HepG2 (cell line): Measurements from ENCODE around the gene SAMD5.

Experiments
- ATF7 ChIP-seq, 2 experiments: fragments of 450-650 bp in 1 of 2; sonication (generic) in 1 of 2; formaldehyde crosslinking in 1 of 2; IDR thresholded peaks; 2 replicates each; pipeline versions ENCODE4 v1.4.0 to v1.6.1; 2016 to 2020; ENCODE audit warnings: antibody characterized with exemption in 1 of 2, mild to moderate bottlenecking in 1 of 2, missing genetic modification reagents in 1 of 2
- NONO ChIP-seq, 2 experiments: fragments of 450-650 bp in 1 of 2; sonication (generic) in 1 of 2; formaldehyde crosslinking in 1 of 2; IDR thresholded peaks in 1 of 2; conservative IDR thresholded peaks in 1 of 2; 2 replicates each; pipeline versions ENCODE4 v1.6.1 to v1.8.0; 2017 to 2022; ENCODE audit warnings: mild to moderate bottlenecking in 1 of 2, missing genetic modification reagents in 1 of 2, moderate library complexity in 1 of 2
- ZNF124 ChIP-seq: sonication (generic); formaldehyde crosslinking; IDR thresholded peaks from 2 replicates; pipeline ENCODE4 v1.4.0; 2020; ENCODE audit warnings: missing genetic modification reagents
- ZNF777 ChIP-seq: sonication (generic); formaldehyde crosslinking; IDR thresholded peaks from 2 replicates; pipeline ENCODE4 v1.4.0; 2020; ENCODE audit warnings: missing genetic modification reagents
- ZNF839 ChIP-seq: sonication (generic); formaldehyde crosslinking; IDR thresholded peaks from 2 replicates; pipeline ENCODE4 v1.4.0; 2020; ENCODE audit warnings: missing genetic modification reagents, mild to moderate bottlenecking, borderline replicate concordance
- TF ChIP-seq, protein P1 (sequence below): sonication (generic); formaldehyde crosslinking; IDR thresholded peaks from 2 replicates; pipeline ENCODE4 v1.5.0; 2020; ENCODE audit warnings: mild to moderate bottlenecking, missing genetic modification reagents, moderate library complexity

DNA sequence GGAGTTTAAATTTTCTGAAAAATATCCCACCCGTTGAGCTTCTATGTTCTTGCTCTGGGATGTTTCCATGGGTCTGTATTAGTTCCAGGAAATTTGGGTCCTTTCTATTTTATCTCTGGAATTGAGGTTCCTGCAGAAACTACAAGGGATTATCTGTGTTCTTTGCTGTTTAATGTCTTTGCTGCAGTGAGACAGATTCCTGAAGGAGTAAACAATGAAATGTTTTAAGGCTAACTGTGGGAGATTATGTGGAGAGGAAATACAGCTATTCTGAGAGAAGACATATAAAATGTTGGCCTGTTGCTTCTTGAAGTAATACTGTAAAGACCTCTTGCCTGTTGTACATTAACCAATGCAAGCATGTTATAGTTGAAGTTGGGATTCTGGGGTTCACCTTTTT, 43.5 kb downstream of the SAMD5 start:
- no peak for TF ChIP-seq ZNF777
- no peak for TF ChIP-seq ATF7 (IDR thresholded peaks at IDR 0.05)
- TF ChIP-seq ATF7 (CRISPR knock-in tag; IDR thresholded peaks at IDR 0.05) = no peak
- no peak for TF ChIP-seq ZNF124 (CRISPR knock-in tag)
- no peak for TF ChIP-seq ZNF839 (CRISPR knock-in tag)
- TF ChIP-seq NONO (IDR thresholded peaks at IDR 0.05) = no peak
- TF ChIP-seq NONO (CRISPR knock-in tag; conservative IDR thresholded peaks at IDR 0.05) = no peak
- TF ChIP-seq, protein P1, sequence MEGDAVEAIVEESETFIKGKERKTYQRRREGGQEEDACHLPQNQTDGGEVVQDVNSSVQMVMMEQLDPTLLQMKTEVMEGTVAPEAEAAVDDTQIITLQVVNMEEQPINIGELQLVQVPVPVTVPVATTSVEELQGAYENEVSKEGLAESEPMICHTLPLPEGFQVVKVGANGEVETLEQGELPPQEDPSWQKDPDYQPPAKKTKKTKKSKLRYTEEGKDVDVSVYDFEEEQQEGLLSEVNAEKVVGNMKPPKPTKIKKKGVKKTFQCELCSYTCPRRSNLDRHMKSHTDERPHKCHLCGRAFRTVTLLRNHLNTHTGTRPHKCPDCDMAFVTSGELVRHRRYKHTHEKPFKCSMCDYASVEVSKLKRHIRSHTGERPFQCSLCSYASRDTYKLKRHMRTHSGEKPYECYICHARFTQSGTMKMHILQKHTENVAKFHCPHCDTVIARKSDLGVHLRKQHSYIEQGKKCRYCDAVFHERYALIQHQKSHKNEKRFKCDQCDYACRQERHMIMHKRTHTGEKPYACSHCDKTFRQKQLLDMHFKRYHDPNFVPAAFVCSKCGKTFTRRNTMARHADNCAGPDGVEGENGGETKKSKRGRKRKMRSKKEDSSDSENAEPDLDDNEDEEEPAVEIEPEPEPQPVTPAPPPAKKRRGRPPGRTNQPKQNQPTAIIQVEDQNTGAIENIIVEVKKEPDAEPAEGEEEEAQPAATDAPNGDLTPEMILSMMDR (CRISPR knock-in tag) = no peak
